ENCODE results near the gene ACMSD. TPM values are rescaled to one million over a fixed set of nuclear protein-coding genes. Genes with fewer than 3 reads are reported as not detected.
A peak's percentile ranks its signal among the peaks of the same experiment; 100 is the strongest.
"Not testable (repeated sequence)": the region's sequence is repeated elsewhere in the genome, so short reads cannot be mapped to it uniquely, and the experiment has no call there.

ACMSD gene
- total RNA-seq, 1 experiment from 2014 or later, result not detected

DNA sequence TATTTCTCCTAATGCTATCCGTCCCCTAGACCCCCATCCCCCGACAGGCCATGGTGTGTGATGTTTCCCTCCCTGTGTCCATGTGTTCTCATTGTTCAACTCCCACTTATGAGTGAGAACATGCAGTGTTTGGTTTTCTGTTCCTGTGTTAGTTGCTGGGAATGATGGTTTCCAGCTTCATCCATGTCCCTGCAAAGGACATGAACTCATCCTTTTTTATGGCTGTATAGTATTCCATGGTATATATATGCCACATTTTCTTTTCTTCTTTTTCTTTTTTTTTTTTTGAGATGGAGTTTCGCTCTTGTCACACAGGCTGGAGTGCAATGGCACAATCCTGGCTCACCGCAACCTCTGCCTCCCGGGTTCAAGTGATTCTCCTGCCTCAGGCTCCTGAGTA is 9.2 kb downstream of the ACMSD start:
- DNase-seq (ENCODE audit: low read depth), result not testable (repeated sequence)

DNA sequence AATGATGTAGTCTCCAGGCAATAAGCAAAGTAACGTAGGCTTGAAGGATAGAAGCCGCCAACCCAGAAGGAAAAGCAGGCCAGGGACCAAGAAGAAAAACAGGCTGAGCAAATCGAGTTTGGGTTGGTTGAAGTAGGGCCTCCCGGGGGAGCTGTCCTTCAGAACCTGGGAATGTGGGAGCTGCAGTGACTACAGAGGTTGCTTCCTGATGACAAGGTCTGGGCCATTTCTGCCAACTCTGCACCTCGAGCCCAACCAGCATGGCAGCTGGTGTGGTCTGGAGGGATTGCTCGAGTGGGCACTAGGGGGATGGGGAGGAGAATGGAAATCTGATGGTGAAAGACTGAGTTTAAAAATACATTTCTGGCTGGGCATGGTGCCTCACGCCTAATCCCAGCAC is 14.1 kb downstream of the ACMSD start:
- DNase-seq (ENCODE audit: low read depth), result peak; percentile 25

DNA sequence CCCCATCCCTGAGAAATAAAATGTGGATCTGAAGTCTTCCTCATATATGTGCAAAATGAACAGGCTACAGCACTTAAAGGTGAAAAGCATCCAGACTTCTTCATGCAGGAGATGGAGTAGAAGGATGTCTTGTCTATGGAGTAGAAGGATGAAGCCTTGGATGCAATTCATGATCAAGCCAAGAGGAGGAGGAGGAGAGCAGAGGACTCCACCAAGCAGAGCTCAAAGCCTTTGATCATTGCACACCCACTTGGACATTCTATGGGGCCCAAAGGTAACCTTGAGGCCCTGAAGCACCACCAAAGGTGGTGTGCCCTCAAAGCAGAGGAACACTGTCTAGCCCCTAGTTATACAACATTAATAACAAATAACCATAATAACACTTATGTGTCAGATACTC is 17.3 kb downstream of the ACMSD start:
- no peak for DNase-seq (ENCODE audit: low read depth)

DNA sequence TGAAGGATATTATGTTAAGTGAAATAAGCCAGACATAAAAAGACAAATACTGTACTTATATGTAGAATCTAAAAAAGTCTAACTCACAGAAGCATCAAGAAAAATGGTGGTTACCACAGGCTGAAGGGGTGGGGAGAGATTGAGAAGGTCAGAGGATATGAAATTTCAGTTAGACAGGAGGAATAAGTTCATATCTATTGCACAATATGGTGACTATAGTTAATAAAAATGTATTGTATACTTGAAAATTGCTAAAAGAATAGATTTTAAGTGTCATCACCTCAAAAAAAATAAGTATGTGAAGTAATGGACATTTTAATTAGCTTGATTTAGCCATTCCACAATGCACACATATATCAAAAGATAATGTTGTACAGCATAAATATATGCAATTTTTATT is 19.8 kb downstream of the ACMSD start:
- DNase-seq (ENCODE audit: low read depth), result no peak

DNA sequence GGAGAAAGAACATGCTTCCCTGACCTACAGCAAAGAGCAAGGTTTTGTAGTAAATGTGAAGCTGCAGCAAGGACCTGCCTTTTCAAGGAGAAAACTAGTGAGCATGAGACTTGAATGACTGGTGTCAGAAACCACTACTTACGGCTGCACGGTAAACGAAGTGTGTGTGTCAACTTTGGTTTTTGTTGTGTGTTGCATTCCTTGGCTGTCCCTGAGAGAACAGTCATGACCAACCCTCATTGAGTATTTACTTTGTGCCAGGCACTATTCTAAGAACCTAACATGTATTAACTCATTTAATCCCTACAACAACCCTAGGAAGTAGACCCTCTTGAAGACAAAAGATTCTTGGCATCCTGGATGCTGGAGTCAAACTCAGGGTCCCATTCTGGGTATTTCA is 22.8 kb downstream of the ACMSD start:
- DNase-seq (ENCODE audit: low read depth), result no peak

DNA sequence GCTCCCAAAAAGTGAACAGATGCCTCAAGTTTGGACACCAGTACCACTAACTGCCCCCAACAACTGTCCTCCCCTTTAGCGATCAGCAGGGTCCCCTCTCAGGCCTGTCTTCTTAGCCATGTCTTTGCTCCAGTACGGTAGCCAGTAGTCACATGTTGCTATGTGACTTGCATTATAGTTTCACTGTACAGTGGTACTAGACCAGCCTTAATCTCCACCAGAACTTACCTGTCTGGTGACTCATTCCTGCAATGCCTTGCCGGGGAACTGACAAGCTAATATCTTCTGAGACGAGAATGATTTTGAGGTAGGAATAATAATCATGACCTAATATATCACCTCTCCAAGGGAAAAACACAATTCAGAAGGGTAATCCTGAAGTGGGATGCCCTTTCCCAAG is 23.7 kb downstream of the ACMSD start:
- DNase-seq (ENCODE audit: low read depth), result no peak

DNA sequence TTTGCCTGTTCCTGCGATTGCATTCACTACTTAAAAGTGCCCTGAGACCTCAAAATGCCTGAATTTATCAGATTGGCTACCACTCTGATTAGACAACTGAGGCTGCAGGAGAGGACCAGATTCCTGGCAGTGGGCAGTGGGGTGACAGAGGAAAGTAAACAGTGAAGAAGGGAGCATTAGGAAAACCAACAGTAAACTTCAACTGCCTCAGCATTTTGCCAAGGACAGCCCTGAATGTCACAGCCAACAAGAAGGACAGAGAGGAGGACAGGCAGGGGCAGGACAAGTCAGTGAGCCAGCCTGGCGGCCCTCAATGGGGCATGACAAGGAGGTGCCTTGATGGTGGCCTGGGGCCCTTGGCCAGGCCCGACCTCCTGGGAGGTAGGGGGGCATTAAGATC is 24.3 kb downstream of the ACMSD start:
- DNase-seq (ENCODE audit: low read depth), result no peak

DNA sequence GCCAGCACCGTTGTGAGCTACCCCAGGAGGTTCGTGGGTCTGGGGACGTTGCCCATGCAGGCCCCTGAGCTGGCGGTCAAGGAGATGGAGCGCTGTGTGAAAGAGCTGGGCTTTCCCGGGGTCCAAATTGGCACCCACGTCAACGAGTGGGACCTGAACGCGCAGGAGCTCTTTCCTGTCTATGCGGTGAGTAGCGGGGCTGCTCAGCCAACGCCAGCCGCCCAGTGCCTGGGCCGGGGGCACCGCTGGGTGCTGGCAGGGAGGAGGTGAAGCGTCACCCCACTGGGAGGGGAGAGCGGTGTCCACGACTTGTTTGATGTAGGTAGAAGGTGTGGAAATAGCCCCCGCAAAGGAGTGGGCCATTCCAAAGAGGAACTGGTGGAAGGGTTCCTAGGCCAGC is 25.0 kb downstream of the ACMSD start:
- no peak for DNase-seq (ENCODE audit: low read depth)

DNA sequence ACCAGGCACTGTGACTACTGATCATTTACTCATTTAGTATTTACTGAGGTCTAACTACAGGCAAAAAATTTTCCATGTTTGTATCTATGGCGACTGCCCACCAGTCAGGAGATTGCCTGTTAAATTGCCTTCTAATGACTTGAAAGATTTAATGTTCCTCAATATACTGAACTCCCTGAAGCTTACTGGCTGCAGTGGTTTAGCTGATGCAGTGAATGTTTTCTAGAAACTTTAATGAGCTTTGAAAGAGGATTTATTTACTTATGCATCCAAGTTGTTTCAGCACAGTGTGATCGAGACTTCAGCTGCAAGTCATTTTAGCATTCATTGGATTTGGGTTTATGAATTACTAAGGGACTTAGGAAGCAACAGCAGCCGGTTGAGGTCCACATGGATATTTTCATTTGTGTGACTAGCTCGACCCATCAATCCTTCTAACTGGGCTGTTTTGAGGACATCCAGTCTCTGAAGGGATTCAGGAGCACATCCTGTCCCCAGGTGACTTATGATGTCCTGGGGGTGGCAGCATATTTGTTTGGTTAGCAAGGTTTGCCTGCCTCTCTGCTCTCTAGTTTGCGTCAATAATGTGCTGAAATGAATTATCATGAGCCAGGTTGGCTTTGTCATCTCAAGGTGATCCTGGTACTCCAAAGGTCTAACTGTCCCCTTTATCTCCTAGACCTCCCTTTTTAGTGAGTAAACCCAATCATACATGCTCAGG is 26.8 kb downstream of the ACMSD start:
- DNase-seq (ENCODE audit: low read depth), result no peak

DNA sequence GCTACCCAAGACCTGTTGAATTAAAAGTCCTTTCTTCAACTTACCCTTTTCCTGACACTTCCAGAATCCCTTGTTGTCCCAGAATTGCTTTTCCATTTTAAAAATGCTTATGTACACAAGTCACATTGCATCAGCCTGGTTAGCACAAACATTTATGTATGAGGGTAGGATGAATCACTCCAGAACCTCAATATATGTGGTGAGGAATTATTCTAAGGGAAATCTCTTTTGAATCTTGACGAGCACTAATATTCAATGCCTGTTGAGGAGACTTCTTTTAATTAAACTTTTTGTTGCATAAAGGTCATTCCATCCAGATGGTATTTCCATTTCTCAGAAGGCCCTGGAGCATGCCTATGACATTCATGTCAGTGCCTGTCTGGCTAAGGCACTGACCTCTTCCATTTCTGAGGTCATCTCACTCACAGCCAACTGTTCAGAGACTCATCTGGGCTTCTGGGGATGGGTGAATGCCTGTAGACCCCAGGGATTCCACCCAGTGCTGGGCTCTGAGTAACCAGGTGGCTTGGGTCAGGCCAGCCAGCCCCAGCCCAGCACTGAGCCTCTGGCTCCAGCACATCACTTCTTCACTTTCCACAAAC is 28.2 kb downstream of the ACMSD start:
- peak; percentile 25 for DNase-seq (ENCODE audit: low read depth)

DNA sequence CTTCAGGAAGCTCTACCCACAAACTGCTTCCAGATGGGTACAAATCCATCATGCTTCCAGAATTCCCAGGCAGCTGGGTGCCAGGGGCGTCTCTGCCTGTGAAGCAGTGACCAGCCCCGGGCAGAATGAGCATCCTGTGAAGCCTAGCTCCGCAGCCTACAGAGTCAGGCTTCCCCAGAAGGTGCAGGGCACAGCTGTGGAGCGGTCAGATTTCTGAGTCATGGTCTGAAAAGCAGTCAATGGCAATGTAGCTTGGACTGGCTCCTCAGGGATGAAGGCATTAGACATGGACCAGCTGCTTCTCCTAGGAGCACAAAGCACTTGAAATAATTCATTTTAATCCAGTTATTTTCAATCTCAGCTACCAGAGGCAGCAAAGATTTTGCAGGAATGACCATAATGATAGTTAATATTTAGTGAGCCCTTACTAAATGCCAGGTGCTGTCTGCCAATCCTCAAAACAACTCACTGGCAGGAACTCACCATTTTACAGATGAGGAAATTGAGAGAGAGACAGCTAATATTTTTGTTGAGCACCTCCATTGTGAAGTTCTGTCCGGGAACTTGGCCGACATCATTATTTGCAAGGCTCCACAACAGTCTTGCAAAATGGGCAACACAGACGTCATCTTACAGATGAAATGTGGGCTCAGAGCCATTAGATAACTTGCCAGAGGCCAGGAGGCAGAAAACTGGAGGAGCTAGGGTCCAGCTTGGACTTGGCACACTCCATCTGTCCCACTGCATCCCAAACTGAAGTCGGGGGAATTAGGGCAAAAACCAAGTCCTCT is 31.7 kb downstream of the ACMSD start:
- DNase-seq (ENCODE audit: low read depth), result peak; percentile 36

DNA sequence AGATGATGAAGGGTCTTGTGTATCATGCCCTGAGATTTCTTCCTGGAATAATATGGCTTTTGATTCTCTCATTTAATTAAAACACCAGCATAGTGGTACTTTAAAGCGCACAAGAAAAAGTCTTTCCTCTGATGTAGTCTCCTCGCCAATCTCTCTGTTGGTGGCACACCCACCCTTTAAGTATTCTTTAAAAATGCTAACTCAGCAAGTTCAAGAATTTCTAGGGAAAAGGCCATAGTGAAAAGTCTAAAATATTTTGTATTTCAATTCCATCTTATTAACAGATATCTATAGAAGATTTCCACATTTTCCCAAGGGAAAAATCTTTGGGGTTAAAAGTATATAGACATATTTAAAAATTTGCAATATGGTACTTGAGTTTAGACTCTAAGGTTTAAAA is 34.7 kb downstream of the ACMSD start:
- DNase-seq (ENCODE audit: low read depth), result no peak

DNA sequence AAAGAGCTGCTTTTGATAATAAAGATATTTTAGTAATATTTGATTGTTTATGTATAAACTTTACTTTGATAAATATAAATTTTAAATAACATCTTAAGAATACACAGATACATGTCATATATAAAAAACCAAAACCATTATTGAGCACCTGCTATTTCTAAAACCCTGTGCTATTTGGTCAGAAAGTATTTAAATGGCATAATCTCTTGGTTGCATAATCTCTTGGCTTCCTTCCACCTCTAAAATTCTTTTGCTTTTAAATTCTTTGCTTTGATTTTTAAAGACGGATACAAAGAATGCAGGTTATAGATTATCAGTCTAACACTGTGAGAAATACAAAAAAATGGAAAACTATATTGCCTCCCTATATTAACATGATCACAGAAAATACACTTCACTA is 36.9 kb downstream of the ACMSD start:
- DNase-seq (ENCODE audit: low read depth), result no peak

DNA sequence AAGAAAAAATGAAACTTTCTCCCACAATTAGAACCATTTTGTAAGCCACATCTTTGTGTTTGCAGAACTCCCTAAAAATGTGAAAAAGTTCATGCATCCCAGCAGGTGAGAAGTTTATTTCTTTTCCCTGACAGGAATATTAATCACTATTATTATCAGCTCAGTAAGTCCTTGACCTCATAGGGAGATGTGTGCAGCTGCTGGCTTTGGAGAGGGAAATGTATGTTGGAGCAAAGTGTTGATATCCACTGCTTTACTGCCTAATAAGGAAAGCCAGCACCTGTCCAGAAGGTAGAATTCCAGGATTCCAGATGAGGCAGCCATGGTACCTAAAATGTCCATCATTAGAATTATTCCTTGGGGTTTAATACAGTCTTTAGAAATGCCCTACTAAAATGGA is 44.4 kb downstream of the ACMSD start:
- DNase-seq (ENCODE audit: low read depth), result no peak

DNA sequence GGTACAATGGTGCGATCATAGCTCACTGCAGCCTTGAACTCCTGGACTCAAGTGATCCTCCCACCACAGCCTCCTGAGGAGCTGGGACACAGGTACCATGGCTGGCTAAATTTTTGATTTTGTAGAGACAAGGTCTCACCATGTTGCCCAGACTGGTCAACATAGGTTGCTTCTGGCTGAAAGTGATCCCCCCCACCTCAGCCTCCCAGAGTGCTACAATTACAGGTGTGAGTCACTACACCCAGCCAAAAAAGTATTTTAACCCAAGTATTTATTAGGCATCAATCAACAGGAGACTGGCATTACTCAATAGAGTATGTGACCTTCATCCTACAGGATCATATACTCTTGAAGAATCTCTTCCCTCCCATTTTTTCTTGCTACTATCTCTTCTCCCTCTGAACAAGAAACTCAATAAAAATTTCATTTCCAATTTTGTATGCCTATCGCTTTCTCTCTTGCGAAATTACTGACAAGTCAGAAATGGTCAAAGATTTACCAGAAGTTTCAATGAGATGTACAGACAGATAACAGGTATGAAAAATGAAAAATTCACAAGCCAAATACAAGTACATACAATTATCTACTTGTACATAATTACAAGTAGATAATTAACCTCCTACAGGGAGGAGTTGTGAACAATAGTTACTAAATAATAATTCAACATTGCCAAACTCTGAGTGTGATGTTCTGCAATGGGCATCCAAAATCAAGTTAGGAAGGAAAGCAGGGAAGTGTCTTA is 45.3 kb downstream of the ACMSD start:
- no peak for DNase-seq (ENCODE audit: low read depth)

DNA sequence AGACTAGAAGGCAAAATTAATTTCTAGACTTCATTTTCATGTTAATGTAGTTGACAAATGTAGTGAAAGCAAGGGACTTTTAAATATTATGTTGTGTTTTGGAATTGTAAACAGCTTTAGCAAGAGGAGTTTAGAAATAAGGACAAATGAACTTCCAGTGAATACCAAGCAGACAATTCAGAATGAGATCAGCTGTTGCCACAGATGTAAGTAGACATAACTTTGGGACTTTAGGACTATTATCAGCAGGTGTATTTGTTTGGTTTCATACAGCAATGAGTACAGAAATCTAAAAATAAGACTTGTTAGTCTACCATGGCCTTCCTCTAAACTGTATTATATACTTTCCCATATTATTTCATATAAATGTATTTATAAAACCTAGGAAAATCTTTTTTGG is 46.0 kb downstream of the ACMSD start:
- DNase-seq (ENCODE audit: low read depth), result no peak

DNA sequence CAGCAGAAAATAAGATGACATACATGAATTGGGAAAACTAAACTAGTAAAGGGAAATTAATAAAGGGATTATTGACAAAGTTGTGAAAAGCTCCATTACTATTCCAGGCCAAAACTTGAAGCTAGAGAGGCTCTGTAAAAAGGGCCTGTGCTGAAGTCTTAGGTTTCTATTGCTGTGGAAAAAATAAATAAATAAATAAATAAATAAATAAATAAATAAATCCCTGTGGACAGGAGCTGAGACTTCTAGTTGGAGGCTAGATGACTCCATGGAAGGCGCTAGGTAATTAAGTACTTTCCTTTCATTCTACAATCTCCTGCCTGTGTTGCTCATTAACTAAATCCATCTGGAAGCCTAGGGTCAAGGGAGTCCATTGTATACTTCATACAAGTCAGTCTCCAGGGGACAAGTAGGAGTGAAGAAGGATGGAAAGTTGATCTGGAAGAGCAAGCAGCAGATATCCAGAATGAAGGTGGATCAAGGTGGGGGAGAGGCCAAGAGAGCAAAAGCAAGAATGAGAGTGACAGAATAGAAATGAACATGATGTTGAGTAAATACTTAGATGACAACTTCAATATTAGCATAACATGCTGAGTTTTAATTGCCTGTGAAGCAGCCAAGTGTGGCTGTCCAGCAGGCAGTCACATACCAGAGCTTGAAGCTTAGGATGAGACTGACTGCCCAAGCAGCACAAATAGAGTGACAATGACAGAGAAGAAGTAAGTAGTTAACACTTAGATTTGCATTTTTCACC is 54.0 kb downstream of the ACMSD start:
- no peak for DNase-seq (ENCODE audit: low read depth)

DNA sequence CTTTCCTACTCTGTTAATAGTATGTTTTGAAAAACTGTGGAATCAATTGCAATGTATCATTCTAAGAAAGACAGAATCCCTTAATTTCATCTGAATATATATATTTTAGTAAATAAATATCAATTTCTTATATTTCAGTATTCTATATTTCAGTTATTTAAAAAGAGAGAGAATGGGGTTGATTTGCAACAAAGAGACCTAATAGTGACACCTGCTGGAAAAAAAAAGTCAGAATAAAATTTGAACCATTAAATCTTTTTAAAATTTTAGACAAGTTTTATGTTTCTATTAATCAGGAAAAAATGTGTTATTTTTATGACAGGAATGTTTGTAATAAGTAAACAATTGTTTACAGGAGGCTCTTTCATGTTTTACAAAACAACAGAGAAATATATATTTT is 59.5 kb downstream of the ACMSD start:
- DNase-seq (ENCODE audit: low read depth), result no peak

DNA sequence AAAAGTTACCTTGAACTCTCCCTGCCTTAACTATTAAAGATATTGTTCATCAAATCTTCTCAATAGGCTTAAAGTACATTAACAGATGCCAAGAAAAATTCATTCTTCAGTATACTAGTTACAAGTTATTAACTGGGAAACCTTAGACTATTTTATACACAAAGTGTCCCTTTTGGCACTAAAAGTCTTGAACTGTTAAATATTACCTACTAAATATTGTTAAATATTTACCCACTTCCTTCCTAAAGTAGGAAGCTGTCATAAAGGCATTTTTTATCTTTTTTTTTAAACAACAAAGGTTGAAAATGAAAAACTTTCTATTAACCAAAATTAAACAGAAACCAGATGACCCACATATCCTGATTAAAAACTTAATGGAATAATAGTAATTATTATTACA is 60.8 kb downstream of the ACMSD start:
- DNase-seq (ENCODE audit: low read depth), result no peak

DNA sequence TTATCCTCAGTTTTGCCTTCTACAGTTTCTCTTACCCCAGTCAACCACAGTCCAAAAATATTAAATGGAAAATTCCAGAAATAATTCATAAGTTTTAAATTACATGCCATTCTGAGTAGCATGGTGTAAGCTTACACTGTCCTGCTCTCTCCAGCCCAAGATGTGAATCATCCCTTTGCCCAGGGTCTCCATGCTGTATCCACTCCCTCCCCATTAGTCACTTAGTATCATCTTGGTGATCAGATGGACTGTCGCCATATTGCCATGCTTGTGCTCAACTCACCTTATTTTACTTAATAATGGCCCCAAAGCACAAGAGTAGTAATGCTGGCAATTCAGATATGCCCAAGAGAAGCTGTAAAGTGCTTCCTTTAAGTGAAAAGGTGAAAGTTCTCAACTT is 61.7 kb downstream of the ACMSD start:
- DNase-seq (ENCODE audit: low read depth), result peak; percentile 65

DNA sequence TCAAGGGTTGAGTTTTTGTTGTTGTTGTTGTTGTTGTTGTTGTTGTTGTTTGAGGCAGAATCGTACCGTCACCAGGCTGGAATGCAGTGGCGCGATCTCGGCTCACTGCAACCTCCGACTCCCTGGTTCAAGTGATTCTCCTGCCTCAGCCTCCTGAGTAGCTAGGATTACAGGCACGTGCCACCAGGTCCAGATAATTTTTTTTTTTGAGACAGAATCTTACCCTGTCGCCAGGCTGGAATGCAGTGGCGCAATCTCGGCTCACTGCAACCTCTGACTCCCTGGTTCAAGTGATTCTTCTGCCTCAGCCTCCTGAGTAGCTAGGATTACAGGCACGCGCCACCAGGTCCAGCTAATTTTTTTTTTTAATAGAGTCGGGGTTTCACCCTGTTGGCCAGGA is 65.3 kb downstream of the ACMSD start:
- DNase-seq (ENCODE audit: low read depth), result not testable (repeated sequence)

DNA sequence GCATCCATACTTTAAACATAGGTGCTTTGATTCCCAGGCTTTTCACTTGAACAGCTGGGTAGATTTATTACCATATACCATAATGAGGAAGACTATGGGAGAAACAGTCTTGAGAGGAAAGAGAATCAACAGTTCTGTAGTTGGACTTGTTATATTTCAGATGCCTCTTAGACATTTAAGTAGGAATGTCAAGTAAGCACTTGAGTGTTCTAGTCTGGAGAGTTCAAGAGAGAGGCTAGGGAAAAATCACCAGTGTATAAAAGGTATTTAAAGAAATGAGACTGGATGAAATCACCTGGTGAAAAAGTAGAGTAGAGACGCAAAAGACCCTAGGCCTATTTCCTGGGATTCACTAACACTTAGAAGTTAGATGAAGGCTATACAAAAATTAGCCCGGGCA is 66.8 kb downstream of the ACMSD start:
- DNase-seq (ENCODE audit: low read depth), result no peak
